Superior temporal gyrus (tissue), 1 donor: ENCODE results near the gene GDAP2.
"Not testable (repeated sequence)": the region's sequence is repeated elsewhere in the genome, so short reads cannot be mapped to it uniquely, and the experiment has no call there.

Source experiments
- DNase-seq: peaks from one replicate; pipeline ENCODE4 v3.0.0-alpha.2; 2016; ENCODE audit errors: extremely low spot score

The GDAP2 gene

GRCh38 chr1:117899801-117900200, 29.6 kb downstream of the GDAP2 start:
- no peak for DNase-seq

DNA sequence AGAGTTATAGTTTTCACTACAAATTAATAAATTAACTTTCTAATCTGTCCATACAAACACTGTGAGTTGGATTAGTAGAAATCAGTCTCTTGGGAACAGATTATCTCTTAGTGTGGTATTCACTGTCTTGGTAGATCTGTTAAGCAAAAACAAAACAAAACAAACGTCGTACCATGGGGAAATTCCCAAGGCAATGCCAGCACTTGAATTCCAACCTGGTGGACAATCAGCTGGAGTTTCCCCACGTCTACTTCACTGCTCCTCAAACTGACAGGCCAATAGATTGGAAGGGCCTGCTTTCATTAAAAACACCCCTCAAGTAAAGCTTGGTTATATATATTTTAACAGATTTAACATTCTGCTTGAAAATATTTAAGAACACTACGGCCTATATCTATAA, 31.9 kb downstream of the GDAP2 start:
- DNase-seq: no peak

DNA sequence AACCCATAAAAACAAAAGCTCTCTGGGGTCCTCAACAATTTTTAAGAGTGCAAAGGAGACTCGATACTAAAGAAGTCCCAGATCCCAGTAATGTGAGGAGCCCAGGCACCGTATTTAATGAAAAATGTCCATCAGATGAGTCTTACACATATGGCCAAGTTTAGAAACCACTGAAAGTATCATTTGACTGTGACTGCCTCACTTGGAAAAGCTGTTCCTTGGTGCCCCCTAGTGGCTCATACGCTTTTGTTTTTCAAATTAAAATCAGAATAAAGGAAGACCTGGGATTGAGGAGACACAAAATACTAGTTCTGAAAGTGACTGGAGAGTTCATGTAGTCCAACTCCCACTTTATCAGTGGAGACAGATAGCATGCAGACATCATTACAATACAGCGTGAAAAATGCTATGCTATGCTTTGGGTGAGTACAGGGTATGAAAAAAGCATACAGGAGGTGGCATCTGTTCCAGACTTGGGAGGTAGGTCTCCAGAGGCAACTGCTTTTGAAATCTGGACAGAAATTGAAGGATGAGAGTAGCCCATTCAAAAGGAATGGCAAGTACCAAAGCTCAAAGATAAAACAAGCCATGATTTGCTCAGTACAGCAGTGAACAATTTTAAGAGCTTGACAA, 33.8 kb downstream of the GDAP2 start:
- DNase-seq: peak; percentile 87

- DNase-seq: no peak
Measured at GRCh38 chr1:117894078-117894477, 35.3 kb downstream of the GDAP2 start.

DNA sequence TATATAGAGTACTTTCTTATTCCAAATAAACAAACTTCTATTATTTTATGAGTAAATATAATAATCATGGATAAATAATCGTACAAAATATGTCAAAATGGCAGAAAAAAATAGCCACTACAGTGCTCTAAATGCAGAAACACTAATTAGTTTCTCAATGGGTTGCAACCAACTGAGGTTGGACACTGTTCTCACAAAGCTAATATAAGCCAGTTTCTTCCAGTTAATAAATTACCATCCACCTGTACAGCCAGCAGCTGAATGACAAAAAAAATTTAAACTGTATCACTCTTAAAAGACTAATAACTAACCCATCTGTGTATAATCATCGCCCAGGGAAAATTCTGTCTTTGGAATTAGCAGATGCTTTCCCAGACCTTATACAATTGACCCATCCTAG, 36.9 kb downstream of the GDAP2 start:
- no peak for DNase-seq

DNA sequence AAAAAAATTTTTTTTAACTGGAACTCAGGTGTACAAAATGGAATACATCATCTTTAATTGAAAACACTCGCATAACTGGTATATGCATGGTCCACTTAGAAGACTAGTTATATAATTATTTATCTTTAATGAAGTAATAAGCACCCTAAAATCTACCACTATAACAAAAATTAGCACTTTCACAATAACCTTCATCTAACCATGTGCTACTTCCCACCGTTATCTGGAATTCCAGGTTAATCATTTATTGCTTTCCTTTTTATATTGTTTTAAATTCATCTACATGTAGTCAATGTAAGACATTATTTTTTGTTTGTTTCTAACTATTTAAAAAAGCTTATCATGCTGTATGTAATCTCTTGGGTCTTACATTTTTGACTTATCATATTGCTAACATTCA, 39.0 kb downstream of the GDAP2 start:
- DNase-seq: no peak

DNA sequence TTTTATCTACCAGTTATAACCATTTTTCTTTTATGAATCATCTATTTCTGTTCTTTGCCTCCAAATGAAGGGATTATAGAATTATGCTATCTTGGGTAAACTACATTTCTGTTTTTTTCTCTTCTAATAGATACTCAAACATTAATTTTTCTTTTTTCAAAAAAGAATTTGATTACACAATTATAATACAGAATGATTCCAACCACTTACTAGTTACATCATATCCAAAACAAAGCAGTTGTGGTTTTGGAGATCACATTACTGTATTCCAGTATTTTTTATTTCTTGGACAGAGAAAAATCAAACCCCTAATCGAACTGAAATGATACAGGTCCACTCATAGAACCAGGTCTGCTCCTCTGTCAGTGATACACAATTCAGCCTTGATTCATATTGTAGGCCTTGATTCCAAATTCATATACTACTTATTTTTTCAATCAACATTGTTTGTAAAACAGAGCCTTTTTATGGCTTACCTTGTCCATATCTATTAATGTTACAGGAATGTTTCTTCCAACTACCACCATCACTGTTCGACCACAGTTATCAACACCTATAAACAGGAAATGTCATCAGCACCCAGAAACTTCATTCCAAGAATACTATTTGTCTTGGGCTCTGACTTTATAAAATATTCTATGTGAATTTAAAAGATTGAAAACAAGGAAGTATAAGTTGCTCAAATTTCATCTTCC, 43.2 kb downstream of the GDAP2 start:
- no peak for DNase-seq

DNA sequence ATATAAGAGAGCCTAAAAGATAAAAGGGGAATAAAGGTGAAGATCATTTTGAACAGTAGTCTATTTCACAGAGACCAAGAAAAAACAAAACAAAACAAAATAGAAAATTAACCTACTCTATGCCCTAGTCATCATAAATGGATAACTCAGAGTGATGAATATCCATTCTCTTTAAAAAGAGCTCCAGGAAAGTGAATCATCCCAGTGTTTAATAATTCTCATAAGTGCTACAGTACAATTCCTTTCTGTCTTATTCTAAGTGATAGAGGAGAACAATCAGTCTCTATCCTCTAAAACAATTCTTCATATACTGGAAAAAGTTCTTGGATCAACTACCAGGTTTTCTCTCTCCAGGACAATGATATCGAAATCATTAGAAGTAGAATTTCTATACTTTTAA, 45.8 kb downstream of the GDAP2 start:
- DNase-seq: no peak

DNA sequence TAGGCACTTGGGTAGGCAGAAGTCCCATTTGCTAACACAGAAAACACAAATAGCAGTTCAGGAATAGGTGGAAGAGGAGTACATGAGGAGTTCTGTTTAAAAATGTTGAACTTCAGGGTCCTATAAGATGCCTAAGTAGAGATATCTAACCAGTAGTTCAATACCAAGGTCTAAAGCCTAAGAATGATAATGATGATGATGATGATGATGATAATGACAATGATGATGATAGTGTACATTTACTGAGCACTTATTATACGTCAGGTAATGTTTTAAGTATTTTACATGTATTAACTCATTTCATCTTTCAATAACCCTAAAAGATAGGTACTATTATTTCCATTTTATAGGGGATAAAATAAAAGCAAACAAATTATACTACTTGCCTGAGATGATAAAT, 50.1 kb downstream of the GDAP2 start:
- no peak for DNase-seq

GRCh38 chr1:117877823-117878222, 51.6 kb downstream of the GDAP2 start:
- DNase-seq: no peak

- no peak for DNase-seq
Measured at GRCh38 chr1:117871013-117871412, 58.4 kb downstream of the GDAP2 start.

- DNase-seq: no peak
Measured at GRCh38 chr1:117861694-117862093, 67.7 kb downstream of the GDAP2 start.

GRCh38 chr1:117860896-117861610, 68.4 kb downstream of the GDAP2 start:
- DNase-seq: peak; percentile 67

GRCh38 chr1:117859901-117860300, 69.5 kb downstream of the GDAP2 start:
- no peak for DNase-seq

- no peak for DNase-seq
Measured at GRCh38 chr1:117857418-117857817, 72.0 kb downstream of the GDAP2 start.

GRCh38 chr1:117852853-117853553, 76.4 kb downstream of the GDAP2 start:
- no peak for DNase-seq

GRCh38 chr1:117851687-117852086, 77.7 kb downstream of the GDAP2 start:
- no peak for DNase-seq

DNA sequence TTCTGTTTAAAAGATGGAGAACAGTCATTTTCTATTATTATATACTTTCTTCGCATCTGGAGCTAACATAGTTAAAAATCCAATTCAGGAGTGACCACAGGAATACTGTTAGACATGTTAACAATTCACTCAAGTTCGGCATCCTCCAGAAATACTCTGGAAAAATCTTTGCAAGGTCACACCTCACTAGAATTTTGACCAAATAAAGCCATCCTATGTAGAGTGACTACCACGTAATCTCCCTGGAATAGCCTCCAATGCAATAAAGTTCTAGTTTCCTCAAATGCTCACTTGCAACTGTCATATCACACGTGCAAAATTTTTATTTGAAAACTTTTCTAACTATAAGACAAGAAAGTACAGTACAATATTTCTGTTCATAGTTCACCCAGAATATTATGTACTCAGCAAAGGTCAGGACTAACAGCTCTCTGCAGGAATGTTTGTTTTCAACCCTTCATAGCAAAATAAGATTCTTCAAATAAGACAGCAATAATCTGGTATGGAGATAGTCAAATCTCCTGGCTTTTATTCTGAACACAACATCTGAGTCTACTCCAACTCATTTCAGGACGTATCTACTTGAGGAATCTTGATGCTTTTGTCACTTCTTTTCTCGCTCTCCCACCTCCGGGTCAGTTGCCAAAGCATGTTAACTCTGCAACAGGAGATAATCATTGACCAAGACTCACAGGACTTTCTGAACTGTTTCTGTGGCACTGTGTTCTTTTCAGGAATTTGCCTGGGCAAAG, 82.6 kb downstream of the GDAP2 start:
- no peak for DNase-seq

- DNase-seq: not testable (repeated sequence)
Measured at GRCh38 chr1:117844478-117844877, 84.9 kb downstream of the GDAP2 start.

DNA sequence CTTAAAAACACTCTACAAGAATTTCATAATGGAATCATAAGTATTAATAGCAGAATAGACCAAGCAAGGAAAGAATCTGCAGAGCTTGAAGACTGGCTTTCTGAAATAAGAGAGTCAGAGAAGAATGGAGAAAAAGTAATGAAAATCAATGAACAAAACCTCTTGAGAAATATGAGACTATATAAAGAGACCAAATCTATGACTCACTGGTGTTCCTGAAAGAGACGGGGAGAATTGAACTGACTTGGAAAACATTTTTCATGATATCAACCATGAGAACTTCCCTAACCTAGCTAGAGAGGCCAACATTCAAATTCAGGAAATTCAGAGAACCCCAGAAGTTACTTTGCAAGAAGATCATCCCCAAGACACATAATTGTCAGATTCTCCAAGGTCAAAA, 85.6 kb downstream of the GDAP2 start:
- no peak for DNase-seq

DNA sequence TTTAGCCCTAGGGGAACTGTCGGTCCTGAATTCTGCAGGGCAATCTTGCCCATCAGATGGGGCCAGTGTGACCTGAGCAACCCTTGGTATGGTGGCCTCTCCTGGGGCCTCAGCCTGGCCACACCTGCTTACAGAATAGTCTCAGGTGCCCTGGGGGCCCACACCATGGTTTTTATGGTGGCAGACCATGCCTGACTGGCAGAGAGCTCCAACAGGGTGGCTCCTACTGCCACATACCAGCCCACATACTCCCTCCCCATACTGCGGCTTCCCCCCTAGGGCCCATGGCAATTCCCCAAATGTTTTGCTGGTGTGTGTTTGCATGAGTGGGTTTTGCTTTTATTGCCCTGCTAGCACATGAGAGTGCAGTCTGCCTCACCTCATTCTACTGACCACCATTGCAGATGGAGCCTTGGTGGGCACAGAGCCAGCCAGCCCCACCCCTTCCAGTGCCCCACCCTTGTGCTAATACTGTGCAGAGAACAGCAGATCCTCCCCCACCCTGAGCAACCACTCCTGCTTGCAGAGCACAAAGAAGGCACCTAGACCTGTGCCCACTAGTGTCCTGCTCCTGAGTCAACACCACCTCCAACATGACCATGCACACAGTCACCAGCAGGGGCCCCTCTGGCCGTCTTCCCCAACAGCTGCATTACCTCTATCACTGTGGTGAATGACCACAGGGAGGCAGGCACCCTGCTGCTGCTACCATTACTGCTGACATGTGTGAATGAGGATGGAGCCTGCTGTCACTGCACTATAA, 86.8 kb downstream of the GDAP2 start:
- DNase-seq: no peak
